Peyer's patch (tissue), 4 donors: ENCODE data around the gene CLRN2. TPM values are rescaled to one million over a fixed set of nuclear protein-coding genes. Genes with fewer than 3 reads are reported as not detected.

ENCODE experiments used
- DNase-seq, 3 donors: peaks; one replicate each; pipeline ENCODE4 v3.0.0-alpha.2; 2017 to 2019
- H3K27ac ChIP-seq, 4 donors: fragments of 200-600 bp; sonication (generic); one replicate each; pipeline ENCODE4 v1.5.1; 2016 to 2019
- H3K27me3 ChIP-seq, 2 donors: fragments of 200-600 bp; sonication (generic); one replicate each; pipeline ENCODE4 v1.5.1; 2019
- H3K36me3 ChIP-seq, 3 donors: fragments of 200-600 bp; sonication (generic); one replicate each; pipeline ENCODE4 v1.5.1; 2016 to 2019
- H3K4me1 ChIP-seq, 4 donors: fragments of 200-600 bp; sonication (generic); one replicate each; pipeline ENCODE4 v1.5.1; 2016 to 2019
- H3K4me3 ChIP-seq, 4 donors: fragments of 200-600 bp; sonication (generic); 1 replicate in 3 of 4; 2 replicates in 1 of 4; pipeline ENCODE4 v1.5.1; 2016 to 2019; ENCODE audit warnings: mild to moderate bottlenecking in 1 of 4
- H3K9me3 ChIP-seq, 4 donors: fragments of 200-600 bp; sonication (generic); one replicate each; pipeline ENCODE4 v1.5.1; 2016 to 2019; ENCODE audit warnings: mild to moderate bottlenecking in 1 of 4
- POLR2A ChIP-seq, 2 donors: fragments of 450-650 bp; IDR thresholded peaks; one replicate each; pipeline ENCODE4 v1.5.1; 2017; ENCODE audit warnings: antibody characterized with exemption in 2 of 2, mild to moderate bottlenecking in 2 of 2, moderate library complexity in 2 of 2
- total RNA-seq, 4 donors: library from RNA; depleted of rRNA; stranded (reverse); fragments of >200 nt; gene quantifications; one replicate each; pipeline ENCODE4 v1.1.0, GENCODE V29; 2016
- TF ChIP-seq, protein P1 (sequence below), 6 experiments: fragments of 450-650 bp in 4 of 6; fragments of 200-600 bp in 2 of 6; sonication (generic) in 1 of 6; IDR thresholded peaks; one replicate each; pipeline ENCODE4 v1.5.1; 2017 to 2019; ENCODE audit warnings: antibody characterized with exemption in 6 of 6, mild to moderate bottlenecking in 3 of 6, moderate library complexity in 1 of 6

Gene CLRN2
- total RNA-seq, 4 donors from 2014 or later, result not detected

DNA sequence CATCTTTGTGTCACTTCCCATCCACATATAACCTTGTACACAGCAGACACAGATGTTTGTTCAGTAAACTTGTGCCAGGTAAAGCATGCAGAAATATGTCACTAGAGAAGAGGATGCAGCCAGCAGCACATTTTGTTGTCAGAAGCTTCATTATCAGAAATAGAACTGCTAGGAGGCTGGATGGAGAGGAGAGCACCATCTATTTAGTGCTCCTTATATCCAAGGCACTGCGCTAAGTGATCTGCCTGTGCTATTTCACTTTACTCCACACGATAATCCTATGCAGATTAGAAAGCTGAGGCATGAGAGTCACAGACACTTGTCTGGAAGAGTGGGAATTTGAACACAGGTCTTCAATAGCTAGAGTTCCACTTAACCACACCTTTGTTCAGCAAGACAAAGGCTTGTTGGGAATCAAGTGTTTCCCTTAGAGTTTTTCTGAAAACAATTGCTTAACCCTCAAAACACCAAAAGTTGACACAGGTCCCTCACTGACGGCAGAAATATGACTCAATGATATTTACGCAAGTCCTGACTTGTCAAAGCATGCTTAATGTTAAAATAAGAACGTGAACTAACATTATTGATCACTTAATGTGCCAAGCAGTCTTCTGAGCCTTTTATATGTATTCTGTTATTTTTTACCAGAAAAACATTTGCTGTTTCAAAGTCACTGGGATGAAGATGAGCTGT, 1.8 kb upstream of the CLRN2 start:
- Histone ChIP-seq H3K4me1 (peaks cover 0 to 7% (median 4%) of the 10 kb centered on the region in 4 donors), H3K36me3 (peaks cover 0 to 3% (median 0%) of the 10 kb centered on the region in 3 donors), H3K4me3 (no peak overlapping the region), H3K27ac (no peak overlapping the region), H3K27me3 (no peaks in the 10 kb centered on the region), H3K9me3 (no peaks in the 10 kb centered on the region)
- no peak for DNase-seq
- TF ChIP-seq POLR2A (IDR thresholded peaks at IDR 0.05), result no peak
- TF ChIP-seq, protein P1, sequence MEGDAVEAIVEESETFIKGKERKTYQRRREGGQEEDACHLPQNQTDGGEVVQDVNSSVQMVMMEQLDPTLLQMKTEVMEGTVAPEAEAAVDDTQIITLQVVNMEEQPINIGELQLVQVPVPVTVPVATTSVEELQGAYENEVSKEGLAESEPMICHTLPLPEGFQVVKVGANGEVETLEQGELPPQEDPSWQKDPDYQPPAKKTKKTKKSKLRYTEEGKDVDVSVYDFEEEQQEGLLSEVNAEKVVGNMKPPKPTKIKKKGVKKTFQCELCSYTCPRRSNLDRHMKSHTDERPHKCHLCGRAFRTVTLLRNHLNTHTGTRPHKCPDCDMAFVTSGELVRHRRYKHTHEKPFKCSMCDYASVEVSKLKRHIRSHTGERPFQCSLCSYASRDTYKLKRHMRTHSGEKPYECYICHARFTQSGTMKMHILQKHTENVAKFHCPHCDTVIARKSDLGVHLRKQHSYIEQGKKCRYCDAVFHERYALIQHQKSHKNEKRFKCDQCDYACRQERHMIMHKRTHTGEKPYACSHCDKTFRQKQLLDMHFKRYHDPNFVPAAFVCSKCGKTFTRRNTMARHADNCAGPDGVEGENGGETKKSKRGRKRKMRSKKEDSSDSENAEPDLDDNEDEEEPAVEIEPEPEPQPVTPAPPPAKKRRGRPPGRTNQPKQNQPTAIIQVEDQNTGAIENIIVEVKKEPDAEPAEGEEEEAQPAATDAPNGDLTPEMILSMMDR (IDR thresholded peaks at IDR 0.05), result no peak

DNA sequence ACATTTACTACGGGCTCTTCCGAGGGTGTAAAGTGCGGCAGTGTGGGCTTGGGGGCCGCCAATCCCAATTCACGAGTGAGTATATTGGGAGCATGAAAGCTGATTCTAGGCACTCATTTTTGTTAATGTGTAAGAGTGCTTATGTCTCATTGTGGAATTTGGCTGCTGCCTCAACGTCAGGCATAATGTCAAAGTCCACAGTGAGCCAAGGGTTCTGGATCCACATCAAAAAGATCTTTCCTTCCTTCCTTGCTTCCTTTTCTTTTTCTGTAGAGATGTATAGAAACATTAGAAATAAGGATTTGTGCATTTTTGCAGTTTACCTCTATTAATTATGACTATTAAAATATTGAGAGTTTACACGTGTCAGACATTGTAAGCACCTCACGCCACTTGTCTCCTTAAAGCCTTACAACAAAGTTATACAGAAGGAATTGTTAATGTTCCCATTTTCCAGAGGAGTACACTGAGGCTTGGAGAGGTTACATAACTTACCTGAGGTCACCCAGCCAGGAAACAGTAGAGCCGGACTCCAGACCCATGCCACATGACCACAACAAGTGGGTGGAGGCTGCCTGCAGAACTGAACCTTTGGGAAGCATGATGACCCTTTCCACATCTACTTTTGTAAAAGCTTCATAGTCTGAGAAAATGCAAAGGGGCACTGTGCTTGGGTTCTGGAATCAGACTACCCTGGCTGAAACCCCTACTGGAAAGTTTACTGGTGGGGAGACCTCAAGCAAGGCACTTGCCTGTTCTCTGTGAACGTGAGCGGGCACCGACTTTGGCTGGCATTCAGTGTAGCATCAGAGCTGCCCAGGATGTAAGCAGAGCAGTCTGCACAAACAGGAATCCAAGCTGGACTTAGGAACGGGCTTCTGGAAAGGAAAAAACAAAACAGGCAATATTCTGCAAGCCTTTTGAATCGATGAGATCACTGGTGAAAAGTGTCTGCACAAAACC, 761 bp downstream of the CLRN2 start:
- Histone ChIP-seq H3K4me1 (peaks cover 0 to 5% (median 2%) of the 10 kb centered on the region in 4 donors), H3K9me3 (no peaks in the 10 kb centered on the region), H3K4me3 (no peak overlapping the region), H3K36me3 (no peaks in the 10 kb centered on the region), H3K27ac (no peak overlapping the region), H3K27me3 (no peaks in the 10 kb centered on the region)
- TF ChIP-seq, protein P1 (IDR thresholded peaks at IDR 0.05), result no peak
- TF ChIP-seq POLR2A (IDR thresholded peaks at IDR 0.05), result no peak
- DNase-seq, result no peak

DNA sequence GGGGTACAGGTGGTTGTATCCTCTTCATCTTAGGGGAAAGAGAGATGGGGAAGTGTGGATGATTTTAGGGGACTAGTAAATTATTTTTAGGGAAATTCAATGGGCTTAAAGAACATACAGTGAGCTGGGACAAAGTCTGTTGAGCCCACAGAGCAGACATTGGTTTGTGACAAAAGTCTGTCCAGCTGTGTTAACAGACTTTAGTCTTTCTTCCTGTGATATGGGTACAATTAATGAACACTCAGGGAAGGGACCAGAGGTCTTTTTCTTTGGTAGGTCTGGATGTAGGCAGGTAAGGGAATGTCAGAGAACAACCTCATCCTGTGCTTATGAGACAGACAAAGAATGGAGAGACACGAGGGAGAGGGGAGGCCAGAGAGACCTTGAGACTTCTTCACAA, 2.0 kb downstream of the CLRN2 start:
- H3K4me3 ChIP-seq, result no peak overlapping the region
- no peak for TF ChIP-seq POLR2A (IDR thresholded peaks at IDR 0.05)
- TF ChIP-seq, protein P1 (IDR thresholded peaks at IDR 0.05), result no peak
- H3K27ac ChIP-seq, result no peak overlapping the region
- H3K36me3 ChIP-seq, result no peaks in the 10 kb centered on the region
- H3K9me3 ChIP-seq, result no peaks in the 10 kb centered on the region
- H3K4me1 ChIP-seq, result no peaks in the 10 kb centered on the region
- H3K27me3 ChIP-seq, result no peaks in the 10 kb centered on the region
- no peak for DNase-seq

DNA sequence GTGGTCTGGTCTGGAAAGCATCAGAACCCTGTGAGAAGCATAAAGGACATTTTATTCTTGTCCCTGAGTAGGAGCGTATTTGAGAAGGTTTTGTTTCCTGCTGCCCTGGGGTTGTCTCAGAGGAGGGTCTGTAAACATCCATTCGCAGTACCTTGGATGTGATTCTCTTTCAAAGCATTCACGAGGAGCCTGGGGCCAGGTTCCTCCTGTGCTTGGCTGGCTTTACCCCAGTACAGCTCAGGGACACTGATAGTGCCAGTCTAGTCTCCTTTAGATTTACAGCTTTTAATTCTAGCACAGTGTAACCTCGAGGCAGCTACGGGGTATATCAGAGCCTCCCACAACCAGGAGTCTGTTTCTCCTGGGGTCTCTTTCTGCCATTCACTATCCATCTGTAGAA, 2.7 kb downstream of the CLRN2 start:
- H3K27ac ChIP-seq, result no peak overlapping the region
- no peaks in the 10 kb centered on the region for H3K36me3 ChIP-seq
- H3K9me3 ChIP-seq, result no peaks in the 10 kb centered on the region
- TF ChIP-seq, protein P1 (IDR thresholded peaks at IDR 0.05), result no peak
- no peak for TF ChIP-seq POLR2A (IDR thresholded peaks at IDR 0.05)
- no peak for DNase-seq
- H3K27me3 ChIP-seq, result no peaks in the 10 kb centered on the region
- H3K4me1 ChIP-seq, result no peaks in the 10 kb centered on the region
- H3K4me3 ChIP-seq, result no peak overlapping the region

DNA sequence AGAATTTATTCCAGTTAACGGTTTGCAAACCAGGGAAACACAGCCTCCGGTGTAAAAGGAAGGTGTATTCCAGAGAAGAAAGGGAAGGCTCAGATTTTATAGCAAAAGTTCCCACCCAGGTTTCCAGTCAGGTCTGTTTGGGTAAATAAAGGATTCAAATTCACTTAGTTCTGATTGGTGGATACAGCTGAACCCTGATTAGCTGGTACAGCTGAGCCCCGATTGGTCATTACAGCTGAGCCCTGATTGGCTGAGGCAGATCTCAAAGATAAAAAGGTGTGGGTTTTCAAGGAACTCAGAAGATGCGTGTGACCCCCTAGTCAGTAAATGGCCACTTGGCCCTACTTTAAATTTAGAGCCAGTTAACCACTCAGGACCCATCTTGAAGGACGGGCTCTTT, 6.6 kb downstream of the CLRN2 start:
- Histone ChIP-seq H3K4me1 (no peaks in the 10 kb centered on the region), H3K4me3 (no peak overlapping the region), H3K27me3 (no peaks in the 10 kb centered on the region), H3K9me3 (no peaks in the 10 kb centered on the region), H3K27ac (no peak overlapping the region), H3K36me3 (no peaks in the 10 kb centered on the region)
- DNase-seq, result no peak
- no peak for TF ChIP-seq POLR2A (IDR thresholded peaks at IDR 0.05)
- TF ChIP-seq, protein P1 (IDR thresholded peaks at IDR 0.05), result no peak
